ENCODE measurements around the gene SRMS. TPM values are rescaled to one million over a fixed set of nuclear protein-coding genes. Genes with fewer than 3 reads are reported as not detected.
A peak's percentile ranks its signal among the peaks of the same experiment; 100 is the strongest.

Gene SRMS
- total RNA-seq, 1 donor from 2014 or later = not detected

DNA sequence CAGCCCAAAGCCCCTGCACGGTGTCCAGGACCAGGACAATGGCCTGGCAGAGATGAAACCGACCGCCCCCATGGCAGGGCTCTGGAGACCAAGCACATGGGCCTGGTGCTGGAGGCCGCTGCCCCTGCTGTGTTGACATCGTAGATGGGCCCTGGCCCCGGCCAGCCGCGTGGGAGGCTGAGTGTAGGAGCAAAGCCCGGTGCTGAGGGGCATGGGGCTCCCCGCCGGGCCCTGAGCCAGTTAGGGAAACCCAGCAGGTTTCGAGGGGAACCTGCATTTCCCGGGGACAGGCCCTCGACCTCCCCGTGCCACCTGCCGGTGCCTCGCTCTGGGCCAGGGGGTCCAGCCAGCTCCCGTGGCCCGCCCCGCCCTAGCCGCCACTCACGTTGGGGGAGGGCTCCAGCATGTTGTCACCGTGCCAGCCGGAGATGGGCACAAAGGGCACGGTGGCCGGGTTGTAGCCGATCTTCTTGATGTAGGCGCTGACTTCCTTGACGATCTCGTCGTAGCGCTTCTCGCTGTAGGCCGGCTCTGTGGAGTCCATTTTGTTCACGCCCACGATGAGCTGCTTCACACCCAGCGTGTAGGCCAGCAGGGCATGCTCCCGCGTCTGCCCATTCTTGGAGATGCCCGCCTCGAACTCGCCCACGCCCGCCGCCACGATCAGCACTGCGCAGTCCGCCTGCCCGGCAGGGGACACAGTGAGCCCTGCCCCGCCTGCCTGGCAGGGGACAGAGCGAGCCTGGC lies 53.0 kb downstream of the SRMS start:
- Mint-ChIP-seq H3K36me3 (ENCODE audit: insufficient read depth) (no peaks in the 10 kb centered on the region), H3K27me3 (peaks cover 19% of the 10 kb centered on the region), H3K9me3 (ENCODE audit: low read depth) (peaks cover 4% of the 10 kb centered on the region), H3K4me3 (ENCODE audit: low read depth) (no peak overlapping the region), H3K4me1 (ENCODE audit: low read depth) (peaks cover 1% of the 10 kb centered on the region), H3K27ac (no peak overlapping the region)
- TF ChIP-seq CTCF (IDR thresholded peaks at IDR 0.05; ENCODE audit: unreplicated experiment) = no peak
- DNase-seq (ENCODE audit: low spot score, unreplicated experiment) = peak; percentile 8

GRCh38 chr20:63494084-63494419 lies 53.5 kb downstream of the SRMS start:
- H3K27ac Mint-ChIP-seq = no peak overlapping the region
- no peak overlapping the region for H3K4me3 Mint-ChIP-seq (ENCODE audit: low read depth)
- H3K4me1 Mint-ChIP-seq (ENCODE audit: low read depth) = peaks cover 1% of the 10 kb centered on the region
- no peaks in the 10 kb centered on the region for H3K36me3 Mint-ChIP-seq (ENCODE audit: insufficient read depth)
- H3K9me3 Mint-ChIP-seq (ENCODE audit: low read depth) = peaks cover 4% of the 10 kb centered on the region
- H3K27me3 Mint-ChIP-seq = peaks cover 23% of the 10 kb centered on the region
- no peak for DNase-seq (ENCODE audit: low spot score, unreplicated experiment)
- TF ChIP-seq CTCF (IDR thresholded peaks at IDR 0.05; ENCODE audit: unreplicated experiment) = no peak

DNA sequence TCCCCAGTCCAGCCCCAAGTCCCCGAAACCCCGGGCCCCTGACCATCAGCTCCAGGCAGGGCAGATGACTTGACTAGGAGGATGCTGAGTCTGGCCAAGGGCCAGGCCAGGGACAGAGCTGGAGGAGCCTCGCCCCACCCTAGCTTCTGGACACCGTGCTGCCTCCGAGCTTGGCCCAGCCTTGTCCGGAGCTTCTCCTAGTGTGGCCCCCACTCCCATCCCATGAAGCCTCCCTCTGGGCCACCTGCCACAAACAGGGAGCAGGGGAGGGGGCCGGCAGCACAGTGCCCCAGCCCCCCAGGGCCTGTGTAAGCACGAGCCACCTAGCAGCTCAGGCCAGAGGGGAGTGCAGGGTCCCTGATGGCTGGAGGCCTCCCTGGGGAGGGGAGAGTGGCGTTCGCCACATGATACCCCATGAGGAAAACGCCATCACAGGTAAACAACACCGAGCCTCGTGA lies 54.0 kb downstream of the SRMS start:
- Mint-ChIP-seq H3K27me3 (peaks cover 27% of the 10 kb centered on the region), H3K4me3 (ENCODE audit: low read depth) (no peak overlapping the region), H3K36me3 (ENCODE audit: insufficient read depth) (no peaks in the 10 kb centered on the region), H3K4me1 (ENCODE audit: low read depth) (peaks cover 1% of the 10 kb centered on the region), H3K9me3 (ENCODE audit: low read depth) (peaks cover 4% of the 10 kb centered on the region), H3K27ac (no peak overlapping the region)
- no peak for DNase-seq (ENCODE audit: low spot score, unreplicated experiment)
- no peak for TF ChIP-seq CTCF (IDR thresholded peaks at IDR 0.05; ENCODE audit: unreplicated experiment)

DNA sequence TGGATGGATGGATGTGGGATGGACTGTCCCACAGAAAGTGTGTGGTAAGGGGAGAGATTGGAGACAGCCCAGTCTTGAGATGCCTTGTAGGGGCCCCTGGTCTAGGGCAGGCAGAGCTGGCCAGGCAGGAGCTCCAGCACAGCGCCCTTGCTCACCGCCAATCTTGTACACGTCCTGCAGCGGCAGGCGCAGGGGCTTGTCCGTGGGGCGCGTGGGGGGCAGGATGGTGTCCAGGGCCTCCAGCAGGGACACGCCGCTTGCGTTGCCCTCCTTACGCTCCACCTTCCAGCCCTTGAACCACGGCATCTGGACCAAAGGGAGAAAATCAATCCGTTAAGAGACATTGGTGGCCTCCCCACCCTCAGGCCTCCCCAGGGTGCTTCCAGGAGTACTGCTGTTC lies 54.6 kb downstream of the SRMS start:
- no peak overlapping the region for H3K4me3 Mint-ChIP-seq (ENCODE audit: low read depth)
- DNase-seq (ENCODE audit: low spot score, unreplicated experiment) = no peak
- no peaks in the 10 kb centered on the region for H3K36me3 Mint-ChIP-seq (ENCODE audit: insufficient read depth)
- TF ChIP-seq CTCF (IDR thresholded peaks at IDR 0.05; ENCODE audit: unreplicated experiment) = no peak
- no peak overlapping the region for H3K27ac Mint-ChIP-seq
- peaks cover 1% of the 10 kb centered on the region for H3K4me1 Mint-ChIP-seq (ENCODE audit: low read depth)
- H3K27me3 Mint-ChIP-seq = peaks cover 27% of the 10 kb centered on the region
- H3K9me3 Mint-ChIP-seq (ENCODE audit: low read depth) = peaks cover 4% of the 10 kb centered on the region

DNA sequence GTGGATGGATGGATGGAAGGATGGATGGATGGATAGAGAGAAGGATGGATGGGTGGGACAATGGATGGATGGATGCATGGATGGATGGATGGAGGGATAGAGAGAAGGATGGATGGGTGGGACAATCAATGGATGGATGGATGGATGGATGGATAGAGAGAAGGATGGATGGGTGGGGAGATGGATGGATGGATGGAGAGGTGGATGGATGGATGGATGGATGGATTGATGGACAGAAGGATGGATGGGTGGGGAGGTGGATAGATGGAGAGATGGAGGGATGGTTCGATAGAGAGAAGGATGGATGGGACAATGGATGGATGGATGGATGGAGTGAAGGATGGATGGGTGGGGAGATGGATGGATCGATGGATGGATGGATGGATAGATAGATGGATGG lies 55.0 kb downstream of the SRMS start:
- no peak overlapping the region for H3K4me3 Mint-ChIP-seq (ENCODE audit: low read depth)
- no peak for DNase-seq (ENCODE audit: low spot score, unreplicated experiment)
- peaks cover 4% of the 10 kb centered on the region for H3K9me3 Mint-ChIP-seq (ENCODE audit: low read depth)
- H3K27me3 Mint-ChIP-seq = peaks cover 25% of the 10 kb centered on the region
- no peak overlapping the region for H3K27ac Mint-ChIP-seq
- H3K36me3 Mint-ChIP-seq (ENCODE audit: insufficient read depth) = no peaks in the 10 kb centered on the region
- peaks cover 1% of the 10 kb centered on the region for H3K4me1 Mint-ChIP-seq (ENCODE audit: low read depth)
- TF ChIP-seq CTCF (IDR thresholded peaks at IDR 0.05; ENCODE audit: unreplicated experiment) = no peak
